PC-3 (cell line): ENCODE data around the gene SEMA3F.

ENCODE experiments used
- EZH2 ChIP-seq: fragments of 300-600 bp; sonication (generic); IDR thresholded peaks from one replicate; pipeline ENCODE4 v1.6.1; 2017; ENCODE audit warnings: antibody characterized with exemption, mild to moderate bottlenecking, low read length; ENCODE audit not compliant: unreplicated experiment
- EZH2phosphoT487 ChIP-seq: fragments of 300-600 bp; sonication (generic); IDR thresholded peaks from 2 replicates; pipeline ENCODE4 v1.6.1; 2018; ENCODE audit warnings: mild to moderate bottlenecking, antibody characterized with exemption, low read length, borderline replicate concordance
- TF ChIP-seq, protein P1 (sequence below): fragments of 300-600 bp; sonication (generic); conservative IDR thresholded peaks from 2 replicates; pipeline ENCODE4 v1.5.1; 2017; ENCODE audit warnings: antibody characterized with exemption, low read depth, mild to moderate bottlenecking, low read length

DNA sequence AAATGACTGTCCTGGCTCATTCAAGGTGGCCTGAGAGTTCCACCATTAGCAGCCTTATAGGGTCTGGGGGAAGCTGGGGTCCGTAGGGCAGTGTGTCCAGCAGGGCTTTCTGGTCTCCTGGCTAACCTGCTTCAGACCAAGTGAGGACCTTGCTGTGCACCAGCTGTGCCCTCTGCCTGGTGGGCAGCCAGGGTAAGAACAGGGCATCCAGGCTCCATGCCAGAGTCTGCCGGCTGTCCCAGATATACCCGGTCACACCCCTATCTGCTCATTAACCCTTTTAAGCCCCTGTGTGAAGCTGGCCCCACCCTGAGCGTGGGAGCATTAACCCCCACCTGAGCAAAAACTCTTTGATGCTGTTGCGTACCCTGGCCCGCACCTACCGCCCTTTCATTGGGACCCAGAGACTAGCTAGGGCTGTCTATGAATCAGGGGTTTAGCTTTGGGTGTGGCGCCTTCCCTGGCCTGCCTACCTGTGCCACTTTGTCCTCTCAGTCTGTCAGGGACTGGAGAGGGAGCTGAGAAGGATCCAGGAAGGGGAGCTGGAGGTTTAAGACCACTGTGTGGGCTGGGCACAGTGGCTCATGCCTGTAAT is 17.6 kb downstream of the SEMA3F start:
- TF ChIP-seq, protein P1, sequence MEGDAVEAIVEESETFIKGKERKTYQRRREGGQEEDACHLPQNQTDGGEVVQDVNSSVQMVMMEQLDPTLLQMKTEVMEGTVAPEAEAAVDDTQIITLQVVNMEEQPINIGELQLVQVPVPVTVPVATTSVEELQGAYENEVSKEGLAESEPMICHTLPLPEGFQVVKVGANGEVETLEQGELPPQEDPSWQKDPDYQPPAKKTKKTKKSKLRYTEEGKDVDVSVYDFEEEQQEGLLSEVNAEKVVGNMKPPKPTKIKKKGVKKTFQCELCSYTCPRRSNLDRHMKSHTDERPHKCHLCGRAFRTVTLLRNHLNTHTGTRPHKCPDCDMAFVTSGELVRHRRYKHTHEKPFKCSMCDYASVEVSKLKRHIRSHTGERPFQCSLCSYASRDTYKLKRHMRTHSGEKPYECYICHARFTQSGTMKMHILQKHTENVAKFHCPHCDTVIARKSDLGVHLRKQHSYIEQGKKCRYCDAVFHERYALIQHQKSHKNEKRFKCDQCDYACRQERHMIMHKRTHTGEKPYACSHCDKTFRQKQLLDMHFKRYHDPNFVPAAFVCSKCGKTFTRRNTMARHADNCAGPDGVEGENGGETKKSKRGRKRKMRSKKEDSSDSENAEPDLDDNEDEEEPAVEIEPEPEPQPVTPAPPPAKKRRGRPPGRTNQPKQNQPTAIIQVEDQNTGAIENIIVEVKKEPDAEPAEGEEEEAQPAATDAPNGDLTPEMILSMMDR: no peak
- TF ChIP-seq EZH2phosphoT487 (no peak), EZH2 (no peak)
